ENCODE data around the gene GNAO1.
"Not testable (repeated sequence)": the region's sequence is repeated elsewhere in the genome, so short reads cannot be mapped to it uniquely, and the experiment has no call there.

GNAO1 gene

GRCh38 chr16:56370875-56371659, 179.8 kb downstream of the GNAO1 start:
- DNase-seq: no peak

- no peak for DNase-seq
Measured at GRCh38 chr16:56371660-56371937, 180.3 kb downstream of the GNAO1 start.

GRCh38 chr16:56372013-56372634, 180.8 kb downstream of the GNAO1 start:
- no peak for DNase-seq

- no peak for DNase-seq
Measured at GRCh38 chr16:56373003-56373402, 181.7 kb downstream of the GNAO1 start.

- not testable (repeated sequence) for DNase-seq
Measured at GRCh38 chr16:56375792-56376191, 184.5 kb downstream of the GNAO1 start.

GRCh38 chr16:56379044-56379443, 187.8 kb downstream of the GNAO1 start:
- DNase-seq: not testable (repeated sequence)

GRCh38 chr16:56380778-56381485, 189.6 kb downstream of the GNAO1 start:
- not testable (repeated sequence) for DNase-seq

GRCh38 chr16:56382459-56382858, 191.2 kb downstream of the GNAO1 start:
- no peak for DNase-seq

- DNase-seq: no peak
Measured at GRCh38 chr16:56382901-56383355, 191.6 kb downstream of the GNAO1 start.

- DNase-seq: no peak
Measured at GRCh38 chr16:56384074-56384721, 192.9 kb downstream of the GNAO1 start.

GRCh38 chr16:56387396-56387795, 196.1 kb downstream of the GNAO1 start:
- DNase-seq: no peak

- DNase-seq: no peak
Measured at GRCh38 chr16:56388209-56388608, 196.9 kb downstream of the GNAO1 start.

- no peak for DNase-seq
Measured at GRCh38 chr16:56389554-56389953, 198.3 kb downstream of the GNAO1 start.

GRCh38 chr16:56396724-56397123, 205.4 kb downstream of the GNAO1 start:
- DNase-seq: not testable (repeated sequence)

- no peak for DNase-seq
Measured at GRCh38 chr16:56399047-56399446, 207.8 kb downstream of the GNAO1 start.

GRCh38 chr16:56399486-56399885, 208.2 kb downstream of the GNAO1 start:
- DNase-seq: no peak

GRCh38 chr16:56400458-56400857, 209.2 kb downstream of the GNAO1 start:
- DNase-seq: no peak

GRCh38 chr16:56401482-56401881, 210.2 kb downstream of the GNAO1 start:
- no peak for DNase-seq

- no peak for DNase-seq
Measured at GRCh38 chr16:56405977-56406672, 214.8 kb downstream of the GNAO1 start.
